Pons (tissue), 1 donor: ENCODE results near the gene GRSF1.
A peak's percentile ranks its signal among the peaks of the same experiment; 100 is the strongest.
"Not testable (repeated sequence)": the region's sequence is repeated elsewhere in the genome, so short reads cannot be mapped to it uniquely, and the experiment has no call there.

Experiments
- DNase-seq: peaks from one replicate; pipeline ENCODE4 v3.0.0-alpha.2; 2016; ENCODE audit warnings: low spot score

The GRSF1 gene, protein sequence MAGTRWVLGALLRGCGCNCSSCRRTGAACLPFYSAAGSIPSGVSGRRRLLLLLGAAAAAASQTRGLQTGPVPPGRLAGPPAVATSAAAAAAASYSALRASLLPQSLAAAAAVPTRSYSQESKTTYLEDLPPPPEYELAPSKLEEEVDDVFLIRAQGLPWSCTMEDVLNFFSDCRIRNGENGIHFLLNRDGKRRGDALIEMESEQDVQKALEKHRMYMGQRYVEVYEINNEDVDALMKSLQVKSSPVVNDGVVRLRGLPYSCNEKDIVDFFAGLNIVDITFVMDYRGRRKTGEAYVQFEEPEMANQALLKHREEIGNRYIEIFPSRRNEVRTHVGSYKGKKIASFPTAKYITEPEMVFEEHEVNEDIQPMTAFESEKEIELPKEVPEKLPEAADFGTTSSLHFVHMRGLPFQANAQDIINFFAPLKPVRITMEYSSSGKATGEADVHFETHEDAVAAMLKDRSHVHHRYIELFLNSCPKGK

GRCh38 chr4:70839589-70840093 lies at the start of gene GRSF1:
TSS of gene GRSF1 (minus strand) at chr4:70839890. CDS start at chr4:70839827, 63 bp downstream.
- DNase-seq = peak; percentile 89

- no peak for DNase-seq
Observed at GRCh38 chr4:70885174-70885573, 45.5 kb upstream of the GRSF1 start.

DNA sequence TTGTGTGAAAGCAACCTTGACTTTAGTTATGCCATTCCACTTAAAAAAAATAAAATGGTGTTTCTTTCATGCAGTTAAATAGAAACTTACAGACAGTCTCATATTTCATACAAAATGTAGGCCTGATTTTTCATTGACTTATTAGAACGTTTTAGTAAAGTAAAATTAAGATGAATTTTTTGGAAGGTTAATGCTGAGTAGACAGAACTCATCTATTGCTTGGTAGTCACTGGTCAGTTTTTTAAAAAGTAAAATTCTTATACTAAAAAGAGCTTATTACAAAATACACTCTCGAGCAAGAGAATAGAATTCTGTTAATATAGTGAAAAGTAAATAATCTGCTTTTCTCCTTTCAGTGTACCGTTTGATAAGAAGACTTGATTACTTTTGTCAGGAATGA lies 41.0 kb upstream of the GRSF1 start:
- no peak for DNase-seq

DNA sequence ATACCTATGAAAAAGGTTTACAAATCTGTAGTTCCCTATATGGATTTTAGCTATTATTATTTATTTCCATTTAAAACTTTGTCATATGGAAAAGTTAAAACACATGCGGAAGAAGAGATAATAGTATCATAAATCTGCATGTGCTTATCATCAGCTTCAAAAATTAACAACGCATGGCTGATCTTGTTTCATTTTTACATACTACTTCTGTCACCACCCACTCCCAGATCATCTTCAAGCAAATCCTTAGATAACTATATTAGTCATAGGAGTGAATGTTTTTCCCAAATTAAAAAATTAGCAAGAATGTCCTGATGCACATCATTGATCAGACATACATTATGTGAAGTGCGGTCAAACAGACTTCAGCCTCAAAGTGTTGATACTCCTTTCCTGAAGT lies 37.9 kb upstream of the GRSF1 start:
- DNase-seq = no peak

GRCh38 chr4:70874268-70875156 lies 34.8 kb upstream of the GRSF1 start:
- no peak for DNase-seq

DNA sequence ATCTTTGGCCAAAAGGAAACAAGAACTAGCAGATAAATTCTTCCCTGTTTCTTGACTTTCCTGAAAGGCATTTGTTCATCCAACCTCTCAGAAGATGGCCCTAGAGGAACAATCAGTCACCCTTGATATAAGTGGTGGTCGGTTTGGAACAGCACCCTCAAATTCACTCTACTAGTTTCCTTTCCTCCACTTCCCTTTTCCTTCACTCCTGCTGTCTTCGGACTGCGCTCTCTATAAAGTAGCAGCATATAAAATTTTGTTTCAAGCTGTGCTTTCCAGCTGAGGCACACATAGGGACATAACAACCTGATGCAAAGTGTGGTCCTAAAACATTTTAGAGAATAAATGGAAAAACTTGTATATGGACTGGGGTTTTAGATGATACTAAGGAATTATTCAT lies 33.5 kb upstream of the GRSF1 start:
- no peak for DNase-seq

GRCh38 chr4:70868778-70869177 lies 29.1 kb upstream of the GRSF1 start:
- DNase-seq = no peak

DNA sequence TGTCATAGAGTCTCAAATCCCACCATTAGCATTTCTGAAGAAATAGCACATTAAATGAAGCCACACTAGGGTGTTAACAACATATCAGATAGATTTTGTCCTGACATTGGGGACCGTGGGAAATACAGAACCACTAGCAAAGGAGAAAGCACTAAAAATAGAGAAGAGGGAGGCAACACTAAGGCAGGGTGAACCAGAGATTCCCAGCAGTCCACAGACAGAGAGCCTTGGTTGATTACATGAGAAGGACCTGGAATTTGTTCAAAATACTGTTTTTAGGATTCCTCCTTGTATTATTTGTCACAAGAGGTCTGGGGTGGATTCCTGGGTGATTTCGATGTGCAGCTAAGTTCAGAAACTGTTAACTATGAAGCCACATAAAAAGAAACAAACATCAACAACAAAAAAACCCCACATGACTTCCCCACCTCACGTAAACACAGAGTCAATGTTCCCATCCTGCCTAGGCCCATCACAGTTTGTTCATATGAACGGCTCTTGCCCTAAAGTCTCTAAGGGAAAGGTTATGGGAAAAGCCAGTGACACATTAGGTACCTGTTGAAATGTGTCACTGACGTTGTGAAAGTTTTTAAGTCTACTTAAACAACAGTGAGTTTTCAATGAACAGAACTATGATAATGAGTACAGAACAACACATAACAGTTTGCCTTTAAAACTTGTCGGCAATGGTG lies 23.6 kb upstream of the GRSF1 start:
- DNase-seq = no peak

- DNase-seq = no peak
Observed at GRCh38 chr4:70859066-70859465, 19.4 kb upstream of the GRSF1 start.

DNA sequence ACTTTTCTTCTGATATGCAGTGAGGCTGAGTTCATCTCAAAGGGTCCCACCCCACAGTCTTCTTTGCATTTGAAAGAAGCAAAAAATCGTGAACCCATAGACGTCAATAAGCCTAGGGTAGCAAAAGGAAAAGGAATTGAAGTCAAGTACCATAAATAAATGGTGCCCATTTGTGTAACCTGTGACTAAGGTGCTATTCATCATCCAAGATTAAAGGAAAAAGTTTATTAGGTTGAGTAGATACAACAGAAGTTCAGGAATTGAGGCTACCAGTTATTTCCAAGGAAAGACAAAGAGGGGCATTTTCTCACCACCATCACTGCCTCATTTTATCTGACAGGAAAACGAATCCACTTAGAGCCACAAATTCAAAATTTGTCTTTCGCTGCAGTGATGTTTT lies 18.8 kb upstream of the GRSF1 start:
- DNase-seq = no peak

DNA sequence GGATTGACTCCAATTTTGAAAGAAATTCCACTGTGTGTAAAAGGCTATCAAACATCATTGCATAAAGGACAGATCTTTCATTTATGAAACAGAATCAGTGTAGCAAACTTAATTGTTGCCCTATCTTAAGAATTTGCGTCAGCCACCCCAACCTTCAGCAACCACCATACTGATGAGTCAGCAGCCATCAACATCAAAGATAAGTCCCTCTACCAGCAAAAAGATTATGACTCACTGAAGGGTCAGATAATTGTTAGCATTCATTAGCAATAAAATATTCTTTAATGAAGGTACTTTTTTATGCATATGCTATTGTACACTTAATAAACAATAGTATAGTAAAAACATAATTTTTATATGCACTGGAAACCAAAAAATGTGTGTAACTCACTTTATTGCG lies 15.8 kb upstream of the GRSF1 start:
- DNase-seq = no peak

GRCh38 chr4:70849291-70849690 lies 9.6 kb upstream of the GRSF1 start:
- no peak for DNase-seq

- DNase-seq = no peak
Observed at GRCh38 chr4:70844180-70844579, 4.5 kb upstream of the GRSF1 start.

DNA sequence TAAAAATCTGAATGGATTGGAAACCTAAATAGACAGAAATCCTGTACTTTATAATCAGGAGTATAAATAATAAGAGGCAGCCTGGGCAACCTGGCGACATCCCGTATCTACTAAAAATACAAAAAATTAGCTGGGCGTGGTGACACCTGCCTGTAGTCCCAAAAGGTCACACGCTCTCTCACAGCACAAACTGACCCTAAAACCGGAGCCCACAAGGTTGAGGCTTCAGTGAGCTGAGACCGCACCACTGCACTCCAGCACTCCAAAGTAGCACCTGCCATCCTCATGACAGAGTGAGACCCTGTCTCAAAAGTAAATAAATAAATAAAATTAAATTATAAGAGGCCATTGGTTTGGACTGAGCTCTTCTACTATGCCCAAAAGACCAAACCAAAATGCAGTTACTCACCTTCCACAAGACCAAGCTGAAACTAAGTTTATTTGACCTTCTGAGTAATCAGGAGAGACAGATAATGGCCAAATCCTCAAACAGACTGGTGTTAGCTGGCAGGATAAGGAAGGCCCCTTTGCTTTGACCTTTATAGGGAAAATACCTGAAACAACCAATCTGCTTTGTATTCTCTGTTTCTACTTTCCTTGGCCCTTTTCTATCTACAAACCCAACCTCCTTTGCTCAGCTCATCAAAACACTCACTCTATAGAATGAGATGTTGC lies 3.2 kb upstream of the GRSF1 start:
- no peak for DNase-seq

DNA sequence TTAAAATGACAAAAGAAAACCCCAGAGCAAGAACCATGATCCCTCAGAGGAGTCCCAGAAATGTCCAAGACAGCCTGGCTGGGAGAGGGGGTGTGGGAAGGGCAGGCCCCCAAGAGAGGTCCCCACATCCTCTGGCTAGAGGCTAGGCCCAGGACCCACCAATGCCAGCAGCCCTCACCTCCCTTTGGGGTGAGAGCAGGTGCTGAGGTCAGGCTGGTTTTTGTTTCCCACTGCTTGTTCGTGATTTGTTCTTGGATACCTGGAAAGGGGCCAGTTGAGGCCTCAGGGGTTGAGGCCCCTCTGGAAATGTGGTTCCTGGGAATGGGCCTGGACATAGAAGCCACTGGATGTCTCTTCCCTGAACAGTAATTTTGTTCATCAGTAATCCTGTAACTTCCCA lies 2.3 kb upstream of the GRSF1 start:
- no peak for DNase-seq

GRCh38 chr4:70841211-70841610 lies 1.5 kb upstream of the GRSF1 start:
- no peak for DNase-seq

DNA sequence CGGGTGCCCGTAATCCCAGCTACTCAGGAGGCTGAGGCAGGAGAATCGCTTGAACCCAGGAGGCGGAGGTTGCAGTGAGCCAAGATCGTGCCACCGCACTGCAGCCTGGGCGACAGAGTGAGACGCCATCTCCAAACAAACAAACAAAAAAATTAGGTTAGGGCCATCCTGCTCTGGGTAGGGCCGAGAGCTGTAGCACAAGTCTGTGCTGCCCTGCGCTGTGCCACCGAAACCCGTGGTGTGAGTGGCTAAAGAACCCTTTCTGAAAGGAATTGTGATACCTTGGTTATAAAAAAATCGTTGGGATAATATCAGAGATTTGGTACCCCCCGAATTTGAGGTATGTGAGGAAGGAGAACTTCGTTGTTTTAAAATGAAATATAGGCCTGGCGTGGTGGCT lies 941 bp upstream of the GRSF1 start:
- not testable (repeated sequence) for DNase-seq

DNA sequence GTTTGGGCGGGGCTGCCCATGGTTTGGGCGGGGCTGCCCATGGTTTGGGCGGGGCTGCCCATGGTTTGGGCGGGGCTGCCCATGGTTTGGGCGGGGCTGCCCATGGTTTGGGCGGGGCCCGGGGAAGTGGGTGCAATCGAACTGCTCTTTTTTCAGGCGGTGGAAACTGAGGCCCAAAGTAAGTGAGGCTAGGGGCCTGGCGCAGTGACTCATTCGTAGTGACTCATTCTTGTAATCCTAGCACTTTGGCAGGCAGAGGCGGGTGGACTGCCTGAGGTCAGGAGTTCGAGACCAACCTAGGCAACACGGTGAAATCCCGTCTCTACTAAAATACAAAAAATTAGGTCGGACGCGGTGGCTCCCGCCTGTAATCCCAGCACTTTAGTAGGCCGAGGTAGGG lies 447 bp upstream of the GRSF1 start:
- peak; percentile 47 for DNase-seq

GRCh38 chr4:70838666-70839588 lies 763 bp downstream of the GRSF1 start:
- peak; percentile 33 for DNase-seq

- no peak for DNase-seq
Observed at GRCh38 chr4:70838204-70838603, 1.5 kb downstream of the GRSF1 start.

DNA sequence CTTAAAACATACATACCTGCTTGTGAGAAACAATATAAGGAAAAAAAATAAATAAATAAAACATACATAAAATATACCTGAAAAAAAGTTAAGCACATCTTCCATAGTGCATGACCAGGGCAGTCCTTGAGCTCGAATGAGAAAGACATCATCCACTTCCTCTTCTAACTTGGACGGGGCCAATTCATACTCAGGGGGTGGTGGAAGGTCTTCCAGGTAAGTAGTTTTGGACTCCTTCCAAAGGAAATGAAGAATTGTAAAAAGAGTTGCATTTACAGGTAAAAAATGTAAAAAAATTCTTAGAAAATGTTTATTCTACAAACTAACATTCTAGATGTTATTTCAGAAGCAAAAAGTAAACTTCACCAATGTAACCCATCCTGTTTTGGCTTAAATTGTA lies 3.6 kb downstream of the GRSF1 start:
- no peak for DNase-seq
